Measurements from ENCODE around the gene NPB.

The NPB gene

DNA sequence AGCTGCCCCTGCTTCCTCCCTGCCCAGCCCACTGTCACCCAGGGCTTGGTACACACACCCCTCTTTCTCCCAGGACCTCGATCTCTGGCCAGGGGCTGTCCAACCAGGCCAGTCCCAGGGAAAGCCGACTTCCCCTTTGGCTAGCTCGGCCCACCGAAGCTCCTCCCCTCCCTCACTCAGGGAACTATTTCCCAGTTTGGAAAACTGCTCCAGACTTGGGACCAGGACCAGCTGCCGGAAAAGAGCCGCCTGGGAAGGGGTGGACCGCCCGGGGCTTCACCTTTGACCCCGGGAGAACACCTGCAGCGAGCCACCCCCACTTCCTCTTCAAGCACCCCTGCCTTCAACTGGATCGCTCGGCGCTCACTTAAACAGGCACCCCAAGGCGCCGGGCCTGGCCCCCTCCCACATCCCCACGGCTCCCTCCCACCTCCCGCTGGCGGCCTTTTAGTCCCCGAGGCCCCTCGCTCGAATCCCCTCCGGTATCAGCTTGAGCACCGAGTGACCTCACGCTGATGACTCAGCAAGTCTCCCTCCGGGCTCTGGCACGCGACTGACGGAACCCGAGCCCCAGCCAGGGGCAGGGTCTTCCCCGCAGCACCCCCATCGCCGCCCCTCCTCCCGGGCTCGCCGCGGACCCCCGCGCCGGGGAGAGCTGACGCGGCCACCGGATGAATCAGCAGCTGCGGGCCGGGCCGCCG, 24.6 kb downstream of the NPB start:
- DNase-seq, result peak; percentile 69

DNA sequence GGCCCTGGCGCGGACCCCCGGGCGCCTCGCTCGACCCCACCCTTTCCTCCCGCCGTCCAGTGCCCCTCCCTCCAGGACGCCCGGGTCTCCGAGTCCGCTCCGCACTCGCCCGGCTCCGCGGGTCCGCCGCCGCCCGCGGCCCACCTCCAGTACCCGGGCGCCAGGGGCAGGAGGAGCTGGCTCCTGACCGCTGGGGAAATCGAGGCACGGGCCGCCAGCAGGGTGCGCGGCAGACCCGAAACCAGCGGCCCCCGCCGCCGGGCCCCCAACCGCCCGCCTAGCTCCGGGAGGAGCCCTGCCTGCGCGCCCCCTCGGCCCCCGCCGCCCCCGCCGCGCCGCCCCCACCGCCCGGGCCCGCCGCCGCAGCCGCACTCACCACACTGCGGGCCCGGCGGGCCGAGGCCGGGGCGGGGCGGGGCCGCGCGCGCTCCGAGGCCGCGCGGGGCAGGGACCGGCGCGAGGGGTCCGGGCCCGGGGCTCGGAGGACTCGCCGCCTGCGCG, 25.2 kb downstream of the NPB start:
- DNase-seq, result no peak

DNA sequence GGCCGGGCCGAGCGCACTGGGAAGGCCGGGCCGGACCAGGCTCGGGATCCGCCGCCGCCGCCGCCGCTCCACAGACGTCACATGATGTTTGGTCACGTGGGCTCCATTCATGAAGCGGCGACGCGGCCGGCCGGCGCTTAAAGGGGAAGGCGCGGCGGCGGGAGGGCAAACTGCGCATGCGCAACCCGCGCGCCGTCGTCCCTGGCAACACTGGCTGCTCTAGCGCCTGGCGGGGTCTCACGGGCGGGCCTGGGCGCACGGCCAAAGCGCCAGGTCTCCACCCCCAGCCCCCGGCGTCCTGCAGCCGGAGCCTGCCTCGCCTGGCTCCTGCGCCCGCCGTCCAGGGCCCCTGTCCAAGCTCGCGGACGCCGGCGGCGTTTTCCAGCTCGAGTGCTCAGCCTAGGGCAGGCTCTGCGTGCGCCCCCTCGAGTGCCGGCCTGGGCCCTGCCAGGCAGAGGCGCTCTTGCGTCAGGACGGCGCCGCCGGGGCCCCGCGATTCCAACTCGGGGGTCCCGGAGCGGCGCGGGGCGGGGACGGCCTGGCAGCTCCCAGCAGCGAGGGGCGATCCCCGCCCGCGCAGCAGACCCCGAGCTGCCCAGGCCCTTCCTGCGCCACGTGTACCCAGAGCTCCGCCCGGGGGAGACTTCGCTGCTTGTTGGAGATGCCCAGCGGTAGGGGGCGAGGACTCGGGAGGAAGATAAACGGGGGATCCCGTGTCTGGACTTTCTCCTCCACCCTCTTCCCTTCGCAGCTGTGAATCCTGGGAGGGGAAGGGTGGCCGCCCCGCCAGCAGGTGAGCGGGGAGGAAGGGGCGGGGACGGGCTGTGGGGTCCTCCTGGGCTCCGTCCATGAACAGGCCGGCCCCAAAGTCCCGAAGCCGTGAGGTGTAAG, 25.9 kb downstream of the NPB start, which contains the start of gene MAFG:
MAFG (minus strand) TSS at position 83 of the 891 bp plus-strand sequence. CDS start 4,550 bp downstream, outside the sequence.
- DNase-seq, result peak; percentile 94

DNA sequence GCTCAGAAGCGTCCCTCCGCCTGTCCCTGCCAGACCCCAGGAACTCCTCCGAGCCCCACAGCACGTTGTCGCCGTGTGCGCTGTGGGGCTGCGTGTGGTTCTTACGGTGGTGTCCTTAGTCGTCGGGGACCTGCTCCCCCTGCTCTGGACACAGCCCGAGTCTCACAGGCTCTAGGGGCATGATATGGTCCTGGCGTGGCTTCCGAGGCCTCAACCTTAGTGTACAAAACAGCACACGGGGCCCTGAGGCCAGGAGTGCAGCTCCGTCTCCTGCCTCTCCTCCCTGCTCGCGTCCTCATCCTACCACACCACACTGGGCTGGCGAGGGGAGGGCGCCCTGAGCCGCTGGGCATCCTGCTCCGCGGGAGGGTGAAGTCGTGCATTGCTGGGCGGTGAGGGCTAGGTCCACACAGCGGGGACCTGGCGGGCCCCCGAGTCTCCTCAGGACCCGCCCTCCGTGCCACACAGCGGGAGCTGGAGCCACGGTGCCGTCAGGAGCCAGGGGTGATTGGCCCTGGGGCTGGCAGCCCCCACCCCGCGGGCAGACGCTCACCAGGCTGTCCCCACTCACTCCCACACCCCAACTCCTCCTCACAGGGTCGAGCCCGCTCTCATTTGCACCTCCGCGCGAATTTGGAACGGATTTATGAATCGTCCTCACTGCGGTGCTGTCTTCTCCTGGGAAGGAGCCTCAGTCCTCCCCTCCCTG, 26.7 kb downstream of the NPB start:
- no peak for DNase-seq

DNA sequence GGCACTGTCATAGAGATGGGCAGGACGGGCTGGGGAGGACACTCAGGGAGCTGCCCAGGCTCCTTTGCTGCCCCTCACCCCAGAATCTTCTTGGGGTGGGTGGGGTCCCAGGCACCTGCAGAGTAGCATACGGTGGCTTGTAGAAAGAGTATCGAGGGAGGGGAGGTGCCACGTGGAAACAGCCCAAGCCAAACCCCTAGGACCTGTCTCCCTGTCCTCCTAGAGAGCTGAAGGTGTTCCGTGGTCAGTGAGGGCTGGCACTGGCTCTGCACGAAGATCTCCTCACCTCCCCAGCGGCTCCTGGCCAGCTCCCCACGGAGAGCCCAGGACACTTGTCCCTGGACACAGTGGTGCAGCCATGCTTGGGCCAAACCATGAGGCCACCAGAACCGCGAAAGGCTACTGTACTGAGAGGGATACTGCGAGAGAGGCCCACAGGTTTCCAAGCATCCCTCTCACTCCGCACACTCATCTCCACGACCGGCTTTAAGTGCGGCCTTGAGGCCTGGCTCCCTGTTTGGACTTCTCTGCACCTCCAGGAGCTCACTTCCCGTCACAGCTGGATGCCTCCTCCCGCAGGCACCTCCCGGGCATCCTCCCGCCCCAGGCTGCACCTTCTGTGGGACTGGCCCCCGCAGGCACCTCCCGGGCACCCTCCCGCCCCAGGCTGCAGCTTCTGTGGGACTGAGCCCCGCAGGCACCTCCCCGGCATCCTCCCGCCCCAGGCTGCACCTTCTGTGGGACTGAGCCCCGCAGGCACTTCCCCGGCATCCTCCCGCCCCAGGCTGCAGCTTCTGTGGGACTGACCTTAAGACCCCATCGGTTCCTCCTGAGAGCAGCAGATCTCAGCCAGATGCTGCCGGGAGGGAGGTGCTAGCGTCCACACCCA, 27.5 kb downstream of the NPB start:
- no peak for DNase-seq

DNA sequence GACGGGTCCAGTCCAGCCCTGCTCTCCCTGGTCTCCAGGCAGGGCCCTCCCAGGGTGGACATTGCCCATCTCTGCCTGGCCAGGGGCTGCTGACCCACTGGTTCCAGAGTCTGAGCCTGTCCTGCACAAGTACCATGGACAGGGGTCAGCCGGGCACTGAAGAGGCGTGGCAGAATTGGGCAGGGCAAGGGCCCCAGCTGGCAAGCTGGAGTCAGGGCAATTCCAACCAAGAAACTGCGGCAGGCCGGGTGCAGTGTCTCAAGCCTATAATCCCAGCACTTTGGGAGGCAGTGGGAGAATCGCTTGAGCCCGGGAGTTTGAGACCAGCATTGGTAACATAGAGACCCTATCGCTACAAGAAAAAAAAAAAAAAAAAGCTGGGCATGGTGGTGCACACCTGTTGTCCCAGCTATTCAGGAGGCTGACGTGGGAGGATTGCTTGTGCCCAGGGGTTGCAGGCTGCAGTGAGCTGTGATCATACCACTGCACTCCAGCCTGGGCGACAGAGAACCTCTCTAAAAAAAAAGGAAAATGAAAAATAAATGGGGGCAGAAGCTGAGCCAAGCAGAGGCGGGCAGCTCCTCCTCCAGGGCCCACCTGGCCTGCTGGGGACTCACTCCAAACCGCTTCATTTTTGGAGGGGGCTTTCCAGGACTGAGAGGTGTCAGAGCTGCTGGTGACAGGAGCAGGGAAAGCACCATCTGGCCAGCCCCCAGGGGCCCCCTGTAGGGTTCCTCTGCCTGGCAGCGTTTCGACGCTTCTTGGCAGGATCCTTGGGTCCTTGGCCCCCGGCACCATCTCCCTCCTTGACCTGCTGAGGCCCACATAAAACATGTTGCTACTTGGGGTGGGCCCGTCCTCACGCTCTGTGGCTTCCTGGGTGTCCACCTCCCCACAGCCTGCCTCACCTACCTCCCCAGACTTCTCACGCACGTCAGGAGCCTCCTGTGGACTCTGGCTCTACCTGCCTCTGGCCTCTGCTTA, 28.4 kb downstream of the NPB start:
- no peak for DNase-seq

DNA sequence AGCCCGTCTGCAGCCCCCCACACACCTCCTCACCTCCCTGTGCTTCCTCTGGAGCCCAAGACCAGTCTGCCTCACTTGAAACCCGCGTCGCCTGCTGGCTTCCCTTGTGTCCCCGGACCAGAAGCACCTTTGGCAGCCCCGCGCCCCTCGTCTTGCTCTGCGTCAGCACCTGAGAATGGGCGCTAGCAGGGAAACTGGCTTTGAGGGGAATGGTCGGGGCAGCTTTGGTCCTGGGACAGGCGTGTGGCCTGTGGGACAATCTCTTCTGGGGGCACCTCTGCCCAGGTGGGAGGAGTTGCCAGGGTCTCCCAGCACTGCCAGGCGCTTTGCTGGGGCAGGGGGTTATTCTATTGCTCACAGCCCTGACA, 29.1 kb downstream of the NPB start:
- no peak for DNase-seq

DNA sequence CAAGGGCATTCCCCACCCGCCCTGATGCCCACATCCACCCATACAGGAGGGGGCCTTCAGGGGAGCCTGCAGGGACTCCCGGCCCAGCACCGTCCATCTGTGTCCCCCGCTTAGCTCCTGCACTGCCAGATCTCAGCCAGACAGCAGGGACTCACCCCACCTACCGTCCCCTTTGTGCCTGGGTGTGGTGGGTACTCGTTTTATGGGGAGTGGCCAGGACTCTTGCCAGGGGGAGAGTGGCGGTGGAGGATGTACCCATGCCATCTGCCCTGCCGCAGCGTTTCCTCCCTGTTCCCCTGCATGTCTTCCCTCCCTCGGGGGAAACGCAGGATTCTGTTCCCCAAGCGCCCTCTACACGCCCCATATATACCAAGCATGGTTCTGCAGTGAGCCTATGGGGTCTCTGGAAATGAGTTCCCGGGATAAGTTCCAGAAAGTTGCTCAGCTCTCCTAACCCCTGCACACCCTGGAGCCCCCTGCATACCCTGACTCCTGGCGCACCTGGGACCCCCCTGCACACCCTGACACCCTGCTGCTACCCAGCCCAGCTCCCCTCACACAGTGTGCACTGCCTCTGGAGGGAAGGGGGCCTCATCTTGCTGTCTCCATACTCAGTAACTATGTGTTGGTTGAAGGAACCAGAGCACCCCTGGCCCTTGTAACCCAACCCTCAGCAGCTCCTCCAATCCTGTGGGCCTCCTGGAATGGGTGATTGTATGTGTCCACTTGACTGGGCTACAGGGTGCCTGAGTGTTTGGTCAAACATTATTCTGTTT, 29.7 kb downstream of the NPB start:
- DNase-seq, result no peak

DNA sequence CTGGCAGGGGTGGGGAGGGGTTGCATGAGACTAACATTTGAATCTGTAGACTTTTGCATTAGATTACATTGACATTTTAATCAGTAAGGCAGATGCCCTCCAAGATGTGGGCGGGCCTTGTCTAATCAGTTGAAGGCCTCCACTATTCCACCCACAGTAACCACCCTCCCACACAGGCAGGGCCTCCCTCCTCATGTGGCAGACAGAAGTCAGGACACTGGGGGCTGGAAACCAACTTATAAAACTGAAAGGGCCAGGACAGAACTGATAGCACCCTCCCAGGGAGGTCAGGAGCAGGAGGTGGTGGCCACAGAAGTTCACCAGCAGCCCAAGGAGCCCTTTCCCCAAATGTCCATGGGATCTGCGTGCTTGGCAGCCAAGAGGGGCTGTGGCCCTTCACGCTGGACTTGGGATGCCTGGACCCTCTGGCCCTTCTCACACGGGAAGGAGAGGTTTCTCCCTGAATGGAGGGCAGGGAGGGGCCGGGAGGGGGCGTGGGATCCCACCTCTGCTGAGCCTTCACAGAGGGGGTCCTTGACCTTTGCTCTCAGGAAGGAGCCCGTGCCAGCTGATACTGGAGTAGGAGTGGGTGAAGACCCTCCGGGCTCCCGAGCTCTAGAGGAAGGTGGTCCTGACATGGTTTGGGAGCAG, 30.4 kb downstream of the NPB start:
- DNase-seq, result no peak

DNA sequence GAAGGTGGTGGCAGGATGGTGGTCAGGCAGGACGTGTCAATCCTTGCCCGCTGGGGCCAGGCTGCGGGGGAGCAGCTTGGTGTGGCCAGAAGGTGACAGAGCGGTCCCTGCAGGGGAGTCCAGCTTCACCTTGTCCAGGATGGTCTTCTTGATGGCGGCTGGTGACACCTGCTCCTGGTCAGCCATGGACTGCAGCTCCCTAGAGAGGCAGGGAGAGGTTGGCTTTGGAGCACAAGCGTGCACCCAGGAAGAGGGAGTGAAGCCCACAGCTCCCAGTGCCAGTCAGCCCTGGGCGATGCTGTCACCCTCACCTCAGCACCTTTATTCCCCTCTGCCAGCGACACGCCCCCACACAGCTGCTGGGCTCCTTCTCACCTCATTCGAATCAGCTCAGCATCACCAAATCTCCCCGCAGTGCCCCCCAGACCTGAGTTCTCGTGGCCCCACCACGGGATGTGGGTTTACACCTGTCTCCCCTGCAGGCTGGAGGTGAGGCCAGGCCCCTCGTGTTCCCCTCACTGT, 31.2 kb downstream of the NPB start:
- DNase-seq, result no peak

DNA sequence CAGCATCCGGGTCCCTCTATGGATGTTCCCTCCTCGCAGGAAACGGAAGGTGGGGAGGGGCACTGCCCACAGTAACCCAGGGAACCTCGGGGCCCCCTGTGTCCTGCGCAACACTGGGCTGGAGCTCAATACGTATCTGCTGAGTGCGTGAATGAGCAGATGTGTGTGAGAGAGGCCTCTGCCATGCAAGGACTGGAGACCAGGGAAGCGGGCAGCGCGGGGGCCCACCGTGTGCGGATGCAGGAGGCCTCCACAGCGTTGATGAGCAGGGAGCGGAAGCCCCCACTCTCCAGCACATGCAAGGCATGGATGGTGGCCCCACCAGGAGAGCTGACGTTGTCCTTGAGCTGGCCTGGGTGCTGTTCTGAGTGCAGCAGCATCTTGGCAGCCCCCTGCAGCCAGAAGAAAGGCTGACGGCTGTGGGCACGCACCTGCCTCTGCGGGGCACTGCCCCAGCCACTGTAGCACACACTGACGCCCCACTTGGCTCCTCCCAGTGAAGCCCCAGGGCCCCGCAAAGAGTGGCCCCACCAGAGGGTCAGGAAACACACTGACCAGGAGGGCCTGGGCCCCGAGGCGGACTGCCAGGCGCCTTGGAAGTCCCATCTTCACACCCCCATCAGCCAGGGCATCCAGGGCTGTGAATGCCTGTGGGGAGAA, 32.2 kb downstream of the NPB start:
- no peak for DNase-seq

DNA sequence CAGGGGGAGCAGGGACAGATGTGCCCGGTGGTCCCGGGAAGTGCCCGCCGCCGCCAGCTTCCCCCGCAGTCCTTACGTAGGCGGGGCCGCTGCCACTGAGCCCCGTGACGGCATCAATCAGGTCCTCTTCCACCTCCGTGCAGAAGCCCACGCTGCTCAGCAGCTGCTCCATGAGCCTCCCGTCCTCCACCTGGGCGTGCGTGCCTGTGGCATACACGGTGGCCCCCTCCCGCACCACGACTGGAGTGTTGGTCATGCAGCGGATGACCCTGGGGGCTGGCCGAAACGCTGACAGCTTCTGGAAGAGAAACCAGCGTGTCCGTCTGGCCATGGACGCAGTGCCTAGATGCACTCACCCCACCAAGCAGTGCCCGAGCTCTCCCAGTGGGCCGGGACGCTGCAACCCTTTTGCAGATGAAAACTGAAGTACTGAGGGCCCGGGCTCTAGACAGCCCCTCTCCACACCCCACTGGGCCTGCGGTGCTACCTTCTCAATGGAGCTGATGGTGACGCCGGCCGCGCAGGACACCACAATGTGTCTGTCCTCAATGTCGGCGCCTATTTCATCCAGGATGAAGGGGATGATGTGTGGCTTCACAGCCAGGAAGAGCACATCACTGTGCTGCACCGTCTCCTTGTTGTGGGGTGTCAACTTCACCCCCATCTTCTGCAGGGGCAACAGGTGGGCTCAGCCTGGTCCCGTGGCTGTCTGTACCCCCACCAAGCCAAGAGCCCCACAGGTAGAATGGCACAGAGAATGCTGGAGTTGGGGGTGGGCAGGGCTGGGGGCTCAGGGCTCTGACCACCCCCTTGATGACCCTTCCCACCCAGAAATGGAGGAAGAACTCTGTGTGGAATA, 33.0 kb downstream of the NPB start:
- no peak for DNase-seq

DNA sequence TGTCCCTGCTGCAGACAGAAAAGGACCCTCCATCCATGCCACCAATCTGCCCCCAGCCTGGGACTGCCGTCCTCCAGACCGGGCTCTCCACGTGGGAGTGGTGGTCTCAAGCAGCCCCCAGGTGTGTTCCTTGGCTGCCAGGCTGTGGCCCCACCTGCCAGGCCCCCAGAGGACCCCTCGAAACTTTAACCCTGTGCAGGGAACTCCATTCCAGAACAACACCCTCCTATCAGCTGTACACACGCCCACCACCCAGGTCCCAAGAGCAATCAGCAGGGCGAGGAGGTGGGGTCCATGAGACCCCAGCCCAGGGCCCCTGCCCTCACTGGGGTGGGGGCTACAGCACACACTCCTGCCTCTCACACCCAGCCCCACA, 33.7 kb downstream of the NPB start:
- DNase-seq, result no peak

DNA sequence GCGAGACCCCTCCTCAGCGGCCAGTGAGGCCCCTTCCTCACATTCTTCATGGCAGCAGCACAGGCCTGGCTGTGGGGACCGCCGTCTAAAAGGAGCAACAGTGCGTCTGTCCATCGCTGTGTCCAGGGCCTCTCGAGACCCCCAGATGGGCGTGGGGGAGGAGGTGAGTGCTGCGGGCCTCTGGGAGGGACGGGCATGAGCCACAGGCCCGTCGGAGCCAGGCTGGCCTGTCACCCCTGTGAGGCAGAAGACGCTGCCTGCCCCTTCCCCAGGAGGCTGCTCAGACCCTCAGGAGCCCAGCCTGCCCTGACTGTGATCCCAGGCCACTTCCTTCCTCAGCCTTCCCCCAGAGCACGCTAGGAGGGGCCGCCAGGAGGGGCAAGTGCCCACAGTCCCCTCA, 37.2 kb downstream of the NPB start:
- DNase-seq, result no peak

DNA sequence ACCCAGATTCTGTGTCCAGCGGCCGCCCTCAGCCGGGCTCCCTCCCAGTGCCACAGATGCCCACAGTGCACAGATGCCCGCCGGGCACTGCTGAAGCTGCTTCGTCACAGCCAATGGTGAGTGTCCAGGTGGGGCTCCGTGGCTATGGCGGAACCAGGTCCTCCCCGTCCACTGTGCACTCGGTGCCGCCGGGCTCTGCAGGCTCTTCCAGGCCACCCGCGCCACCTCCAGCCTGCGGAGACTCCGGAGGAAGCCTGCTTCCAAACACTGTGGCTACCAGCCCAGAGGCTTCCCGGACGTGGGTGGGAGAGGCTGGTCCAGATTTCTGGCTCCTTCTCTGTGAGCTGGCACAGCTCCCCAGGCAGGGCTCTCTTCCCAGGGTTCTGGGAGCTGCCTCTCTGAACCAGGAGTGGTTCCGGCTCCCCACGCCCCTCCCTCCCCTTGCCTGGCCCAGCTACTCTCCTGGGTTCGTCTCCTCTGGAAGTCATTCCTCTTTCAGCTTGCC, 37.9 kb downstream of the NPB start:
- no peak for DNase-seq

DNA sequence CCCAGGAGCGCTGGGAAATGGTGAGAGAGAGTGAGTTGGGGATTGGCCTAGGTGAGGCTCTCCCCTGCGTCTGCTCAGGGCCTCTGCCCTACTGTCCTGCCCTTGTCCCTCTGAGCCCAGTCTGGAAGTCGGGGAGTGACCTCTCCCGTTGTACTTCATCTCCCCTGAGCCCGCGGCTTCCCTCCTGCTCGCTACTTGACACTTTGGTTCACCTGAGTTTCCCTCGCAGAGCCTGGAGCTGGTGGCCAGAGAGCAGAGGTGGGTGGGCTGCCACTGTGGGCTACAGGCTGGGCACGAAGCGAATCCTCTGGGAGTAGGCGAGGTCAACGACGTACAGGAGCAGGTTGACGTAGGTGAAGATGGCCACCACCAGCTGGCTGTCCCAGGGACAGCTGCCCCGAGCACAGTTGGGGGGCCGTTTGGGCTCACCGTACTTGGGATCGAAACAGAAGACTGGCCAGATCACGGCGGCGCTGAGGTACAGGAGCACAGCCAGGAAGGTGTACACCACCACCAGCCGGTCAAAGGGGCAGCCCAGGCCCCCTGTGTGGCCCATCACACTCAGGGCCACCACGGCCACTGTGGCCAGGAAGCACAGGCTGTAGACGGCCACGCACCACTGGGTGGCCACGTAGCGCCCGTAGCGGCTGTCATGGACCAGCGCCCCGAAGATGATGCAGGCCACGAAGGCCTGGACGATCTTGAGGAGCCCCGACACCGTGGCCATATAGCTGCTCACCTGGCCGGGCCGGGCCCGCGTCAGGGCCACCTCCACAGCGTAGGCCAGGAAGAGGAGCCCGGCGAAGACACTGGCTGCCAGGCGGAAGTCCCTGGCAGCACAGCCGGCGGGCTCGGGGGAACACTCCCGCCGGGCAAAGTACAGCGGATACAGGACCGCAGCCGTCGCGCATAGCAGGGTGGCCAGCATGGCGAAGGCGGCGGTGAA, 38.8 kb downstream of the NPB start:
- no peak for DNase-seq
